SK-N-MC (cell line): Measurements from ENCODE around the gene PRKRIP1.
"Not testable (repeated sequence)": the region's sequence is repeated elsewhere in the genome, so short reads cannot be mapped to it uniquely, and the experiment has no call there.

Experiments used
- DNase-seq: peaks from one replicate; pipeline ENCODE4 v3.0.0-alpha.2; 2011; ENCODE audit warnings: low read depth, low spot score
- H3K27ac ChIP-seq: fragments of 200-600 bp; sonication (generic); 2 replicates; pipeline ENCODE4 v1.5.1; 2016; ENCODE audit warnings: mixed run types
- H3K36me3 ChIP-seq: fragments of 200-600 bp; sonication (generic); 2 replicates; pipeline ENCODE4 v1.6.1; 2017; ENCODE audit warnings: antibody characterized with exemption, low read length, mixed read lengths; ENCODE audit not compliant: insufficient read depth
- H3K4me3 ChIP-seq: fragments of 200-600 bp; sonication (generic); 2 replicates; pipeline ENCODE4 v1.5.1; 2016
- H3K9ac ChIP-seq: fragments of 200-600 bp; sonication (generic); 2 replicates; pipeline ENCODE4 v1.8.0; 2017; ENCODE audit warnings: mixed run types, mixed read lengths; ENCODE audit not compliant: insufficient read length
- H3K9me3 ChIP-seq: fragments of 200-600 bp; sonication (generic); 2 replicates; pipeline ENCODE4 v1.6.1; 2017; ENCODE audit warnings: low read depth, mild to moderate bottlenecking, antibody characterized with exemption, low read length, moderate library complexity, mixed read lengths
- EZH2 ChIP-seq: fragments of 200-600 bp; sonication (generic); IDR thresholded peaks from one replicate; pipeline ENCODE4 v1.6.1; 2017; ENCODE audit warnings: antibody characterized with exemption
- FOXP2 ChIP-seq: optimal IDR thresholded peaks from 2 replicates; pipeline ENCODE3; 2011; ENCODE audit warnings: mild to moderate bottlenecking, moderate library complexity; ENCODE audit not compliant: insufficient read depth; ENCODE audit errors: extremely low read length, control extremely low read depth
- POLR2AphosphoS5 ChIP-seq: IDR thresholded peaks from 2 replicates; pipeline ENCODE4 v1.6.1; 2012; ENCODE audit warnings: mild to moderate bottlenecking, low read depth, low read length, borderline replicate concordance

Gene PRKRIP1

DNA sequence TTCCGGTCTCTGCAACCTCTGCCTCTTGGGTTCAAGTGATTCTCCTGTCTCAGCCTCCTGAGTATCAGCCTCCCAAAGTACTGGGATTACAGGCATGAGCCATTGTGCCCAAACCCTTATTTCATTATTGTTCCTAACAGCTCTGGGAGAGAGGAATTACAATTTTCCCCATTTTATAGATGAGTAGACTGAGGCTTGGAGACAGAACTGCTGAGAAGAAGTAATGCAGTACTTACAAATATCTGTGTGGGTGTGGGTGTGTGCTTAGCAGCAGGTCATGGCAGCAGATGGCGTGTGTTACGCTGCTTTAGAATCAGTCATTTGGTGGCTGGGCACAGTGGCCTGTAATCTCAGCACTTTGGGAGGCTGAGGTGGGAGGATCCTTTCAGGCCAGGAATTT lies 7.4 kb downstream of the PRKRIP1 start:
- DNase-seq = no peak
- TF ChIP-seq EZH2 (no peak), POLR2AphosphoS5 (no peak), FOXP2 (no peak)
- H3K9me3 ChIP-seq = no peaks in the 10 kb centered on the region
- H3K36me3 ChIP-seq = peaks cover 94% of the 10 kb centered on the region
- no peak overlapping the region for H3K9ac ChIP-seq
- no peak overlapping the region for H3K27ac ChIP-seq
- H3K4me3 ChIP-seq = no peak overlapping the region

DNA sequence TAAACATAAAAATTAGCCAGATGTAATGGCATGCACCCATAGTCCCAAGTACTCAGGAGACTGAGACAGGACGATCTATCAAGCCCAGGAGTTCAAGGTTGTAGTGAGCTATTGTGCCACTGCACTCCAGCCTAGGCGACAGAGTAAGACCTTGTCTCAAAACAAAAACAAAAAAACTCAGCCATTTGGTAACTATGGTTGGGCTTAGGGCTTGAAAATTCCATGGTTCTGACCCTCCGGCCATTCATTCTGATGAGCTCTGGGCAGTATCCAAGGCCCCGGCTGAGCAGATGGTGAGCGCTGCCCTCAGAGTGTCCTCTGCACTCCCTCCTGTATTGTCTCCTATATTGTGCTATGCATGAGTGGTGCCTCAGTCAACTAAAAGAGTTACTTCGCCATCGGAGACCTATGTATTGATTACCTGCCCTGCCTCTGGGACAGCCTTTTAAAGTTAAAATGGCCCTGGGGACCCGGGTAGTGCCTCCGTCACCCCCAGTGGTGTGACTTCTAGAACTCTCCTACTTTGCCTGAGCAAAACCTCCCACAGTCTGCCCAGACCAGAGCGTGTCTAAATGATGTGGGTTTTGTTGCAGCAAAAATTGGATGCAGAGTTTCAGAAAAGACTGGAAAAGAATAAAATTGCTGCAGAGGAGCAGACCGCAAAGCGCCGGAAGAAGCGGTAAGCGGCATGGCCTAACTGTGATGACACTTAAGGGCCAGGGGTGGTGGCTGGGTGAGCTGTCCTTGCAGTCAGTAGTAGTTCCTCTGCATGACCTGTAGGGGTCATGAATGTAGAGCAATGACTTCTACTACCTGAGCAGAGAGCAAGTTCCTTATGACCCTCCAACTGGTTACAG lies 8.1 kb downstream of the PRKRIP1 start:
- Histone ChIP-seq H3K36me3 (peaks cover 91% of the 10 kb centered on the region), H3K4me3 (no peak overlapping the region), H3K9ac (no peak overlapping the region), H3K27ac (no peak overlapping the region), H3K9me3 (no peaks in the 10 kb centered on the region)
- DNase-seq = no peak
- TF ChIP-seq EZH2 (no peak), POLR2AphosphoS5 (no peak), FOXP2 (no peak)

- H3K4me3 ChIP-seq, H3K9me3 ChIP-seq, H3K27ac ChIP-seq, DNase-seq, H3K9ac ChIP-seq: not testable (repeated sequence)
- H3K36me3 ChIP-seq = peaks cover 89% of the 10 kb centered on the region
These were observed 8.7 kb downstream of the PRKRIP1 start for GRCh38 chr7:102404862-102405188.

- H3K4me3 ChIP-seq = no peak overlapping the region
- TF ChIP-seq EZH2 (no peak), POLR2AphosphoS5 (no peak), FOXP2 (no peak)
- H3K9me3 ChIP-seq = no peaks in the 10 kb centered on the region
- H3K27ac ChIP-seq = no peak overlapping the region
- DNase-seq = no peak
- peaks cover 89% of the 10 kb centered on the region for H3K36me3 ChIP-seq
- H3K9ac ChIP-seq = no peak overlapping the region
These were observed 11.7 kb downstream of the PRKRIP1 start for GRCh38 chr7:102407910-102408309.

DNA sequence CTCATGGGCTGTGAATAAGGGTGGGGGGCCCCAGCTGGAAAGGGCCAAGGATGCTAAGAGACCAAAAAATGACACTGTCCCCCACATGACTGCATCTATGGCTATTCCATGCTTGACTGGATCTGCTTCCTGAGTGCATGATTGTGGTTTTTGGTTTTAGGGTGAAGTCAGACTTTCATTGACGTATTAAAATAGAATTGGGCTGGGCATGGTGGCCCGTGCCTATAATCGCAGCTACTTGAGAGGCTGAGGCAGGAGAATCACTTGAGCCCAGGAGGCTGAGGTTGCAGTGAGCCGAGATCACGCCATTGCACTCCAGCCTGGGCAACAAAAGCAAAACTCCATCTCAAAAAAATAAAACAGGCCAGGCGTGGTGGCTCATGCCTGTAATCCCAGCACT lies 12.4 kb downstream of the PRKRIP1 start:
- not testable (repeated sequence) for H3K9me3 ChIP-seq, H3K4me3 ChIP-seq, H3K9ac ChIP-seq, H3K27ac ChIP-seq, DNase-seq
- H3K36me3 ChIP-seq = peaks cover 88% of the 10 kb centered on the region

DNA sequence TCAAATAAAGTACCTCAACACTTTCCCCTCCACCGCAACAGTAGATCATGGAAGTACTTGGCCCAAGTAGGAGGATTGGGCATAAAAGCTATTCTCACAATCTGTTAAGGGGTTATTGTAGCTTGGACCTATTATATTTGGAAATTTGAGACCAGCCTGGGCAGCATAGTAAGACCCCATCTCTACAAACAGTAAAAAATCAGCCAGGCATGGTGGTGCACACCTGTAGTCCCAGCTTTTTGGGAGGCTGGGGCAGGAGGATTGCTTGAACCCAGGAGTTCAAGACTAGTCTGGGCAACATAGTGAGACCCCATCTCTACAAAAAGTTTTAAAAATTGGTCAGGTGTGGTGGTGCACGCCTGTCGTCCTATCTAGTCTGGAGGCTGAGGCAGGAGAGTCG lies 13.2 kb downstream of the PRKRIP1 start:
- no peak overlapping the region for H3K27ac ChIP-seq

DNA sequence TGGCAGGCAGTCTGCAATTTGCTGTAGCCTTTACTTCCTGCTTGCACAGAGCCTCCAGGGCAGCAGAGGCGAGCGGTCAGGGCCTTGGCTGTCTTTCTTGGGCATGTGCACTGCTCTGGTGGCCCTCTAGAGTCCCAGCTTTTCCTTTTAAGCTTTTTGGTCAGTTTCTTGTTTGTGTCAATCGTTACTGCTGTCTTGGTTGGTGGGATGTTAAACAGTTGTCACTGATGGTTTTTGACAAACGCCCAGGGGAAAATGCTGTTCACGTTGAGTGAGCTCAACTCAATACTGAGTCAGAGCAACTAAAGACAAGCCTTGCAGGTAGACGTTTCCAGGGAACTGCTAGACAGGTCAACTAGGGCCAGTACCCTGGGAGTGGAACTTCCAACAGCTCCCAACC lies 14.0 kb downstream of the PRKRIP1 start:
- H3K4me3 ChIP-seq = no peak overlapping the region
- H3K36me3 ChIP-seq = peaks cover 82% of the 10 kb centered on the region
- TF ChIP-seq FOXP2 = no peak
- TF ChIP-seq POLR2AphosphoS5 = no peak
- no peak for TF ChIP-seq EZH2
- H3K9ac ChIP-seq = no peak overlapping the region
- DNase-seq = no peak
- no peaks in the 10 kb centered on the region for H3K9me3 ChIP-seq
- no peak overlapping the region for H3K27ac ChIP-seq

More for the DNA sequence above, 13.2 kb downstream of the PRKRIP1 start:
- Histone ChIP-seq H3K9me3 (no peaks in the 10 kb centered on the region), H3K9ac (no peak overlapping the region), H3K36me3 (peaks cover 88% of the 10 kb centered on the region), H3K4me3 (no peak overlapping the region)
- TF ChIP-seq EZH2 (no peak), FOXP2 (no peak), POLR2AphosphoS5 (no peak)
- DNase-seq = no peak

GRCh38 chr7:102410918-102411317 lies 14.8 kb downstream of the PRKRIP1 start:
- no peaks in the 10 kb centered on the region for H3K9me3 ChIP-seq
- no peak overlapping the region for H3K4me3 ChIP-seq
- peaks cover 79% of the 10 kb centered on the region for H3K36me3 ChIP-seq
- TF ChIP-seq FOXP2 (no peak), EZH2 (no peak), POLR2AphosphoS5 (no peak)
- DNase-seq = no peak
- H3K9ac ChIP-seq = no peak overlapping the region
- no peak overlapping the region for H3K27ac ChIP-seq

GRCh38 chr7:102412548-102412947 lies 16.4 kb downstream of the PRKRIP1 start:
- Histone ChIP-seq H3K4me3 (no peak overlapping the region), H3K9me3 (no peaks in the 10 kb centered on the region), H3K9ac (no peak overlapping the region), H3K36me3 (peaks cover 73% of the 10 kb centered on the region), H3K27ac (no peak overlapping the region)
- no peak for TF ChIP-seq EZH2
- no peak for TF ChIP-seq FOXP2
- no peak for TF ChIP-seq POLR2AphosphoS5
- no peak for DNase-seq
